ENCODE measurements around the gene NDUFAF8. TPM values are rescaled to one million over a fixed set of nuclear protein-coding genes. Genes with fewer than 3 reads are reported as not detected.

Gene NDUFAF8
- total and polyA plus RNA-seq, 10 of the 15 experiments (the other 5 are each of a cell fraction or from before 2014, with no cell fraction given) = 22.0 to 307 (median 106) TPM

DNA sequence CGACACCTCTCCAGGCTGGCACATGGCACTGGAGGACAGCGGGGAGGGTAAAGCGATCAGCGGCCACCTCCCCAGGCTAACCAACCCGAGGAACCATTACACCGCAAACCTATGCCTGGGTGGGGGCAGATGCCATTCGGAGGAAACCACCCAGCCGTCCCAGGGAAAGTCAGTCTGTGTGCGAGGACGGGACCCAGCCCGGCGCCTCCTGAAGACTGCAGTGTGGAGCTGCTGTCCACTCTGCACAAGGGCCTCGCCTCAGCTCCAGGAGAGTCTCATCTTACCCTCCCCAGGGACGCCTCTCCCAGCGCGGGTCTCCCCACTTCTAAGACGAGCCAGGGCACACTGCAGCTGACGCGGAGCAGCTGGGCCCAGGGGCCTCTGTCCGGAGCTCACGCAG, 48.0 kb downstream of the NDUFAF8 start:
- no peak overlapping the region for H3K27ac ChIP-seq (ENCODE audit: control insufficient read depth, insufficient read depth)
- in situ Hi-C loops (cut with MboI) = no loop called here
- no TSS peak for BruUV-seq (replicated peaks)
- ChIA-PET CTCF (no interaction called here), SMC1A (ENCODE audit: uncharacterized antibody, unreplicated experiment) (no interaction called here), POLR2A (no interaction called here), RAD21 (ENCODE audit: unreplicated experiment) (no interaction called here)
- H2AFZ ChIP-seq (ENCODE audit: control insufficient read depth, low read depth, low read length) = no peak overlapping the region
- no peak for DNase-seq (ENCODE audit: low read depth, low spot score)
- H4K20me1 ChIP-seq (ENCODE audit: control insufficient read depth, insufficient read depth) = no peaks in the 10 kb centered on the region
- intact Hi-C loops (cut with micrococcal nuclease; ENCODE audit: unreplicated experiment) = no loop called here
- H3K27me3 ChIP-seq (replicated peaks in 1 of 2; ENCODE audit: control insufficient read depth in 2 of 2, insufficient read depth in 2 of 2, low read length in 1 of 2) = no peaks in the 10 kb centered on the region
- H3K79me2 ChIP-seq (ENCODE audit: control insufficient read depth, insufficient read depth, low read length) = peaks cover 22% of the 10 kb centered on the region
- peaks cover 3 to 9% of the 10 kb centered on the region in 2 experiments for H3K36me3 ChIP-seq (ENCODE audit: control insufficient read depth in 2 of 2, insufficient read depth in 2 of 2, low read length in 1 of 2)
- no peak overlapping the region for H3K4me2 ChIP-seq (ENCODE audit: control insufficient read depth, insufficient read depth)
- H3K4me1 ChIP-seq (ENCODE audit: control insufficient read depth, insufficient read depth, low read length) = peaks cover 6% of the 10 kb centered on the region
- TF ChIP-seq CHD4 (IDR thresholded peaks at IDR 0.05) (no peak), ZNF217 (IDR thresholded peaks at IDR 0.05) (no peak), BCL11A (IDR thresholded peaks at IDR 0.05; ENCODE audit: low read depth, low read length) (no peak), E2F8 (IDR thresholded peaks at IDR 0.05; ENCODE audit: low read depth, partially characterized antibody) (no peak)
- H3K4me3 ChIP-seq = no peak overlapping the region
- 94% methylated on average over 21 of the region's 21 CpGs for WGBS (ENCODE audit: insufficient coverage, insufficient replicate concordance, low lambda C conversion rate, missing lambda C conversion rate)
- no peak for ATAC-seq
- no peaks in the 10 kb centered on the region for H3K9me3 ChIP-seq (replicated peaks; ENCODE audit: control insufficient read depth, insufficient read depth, low read length)
- no peak for FAIRE-seq
- H3K9ac ChIP-seq (ENCODE audit: control insufficient read depth, insufficient read depth, low read length) = no peak overlapping the region

DNA sequence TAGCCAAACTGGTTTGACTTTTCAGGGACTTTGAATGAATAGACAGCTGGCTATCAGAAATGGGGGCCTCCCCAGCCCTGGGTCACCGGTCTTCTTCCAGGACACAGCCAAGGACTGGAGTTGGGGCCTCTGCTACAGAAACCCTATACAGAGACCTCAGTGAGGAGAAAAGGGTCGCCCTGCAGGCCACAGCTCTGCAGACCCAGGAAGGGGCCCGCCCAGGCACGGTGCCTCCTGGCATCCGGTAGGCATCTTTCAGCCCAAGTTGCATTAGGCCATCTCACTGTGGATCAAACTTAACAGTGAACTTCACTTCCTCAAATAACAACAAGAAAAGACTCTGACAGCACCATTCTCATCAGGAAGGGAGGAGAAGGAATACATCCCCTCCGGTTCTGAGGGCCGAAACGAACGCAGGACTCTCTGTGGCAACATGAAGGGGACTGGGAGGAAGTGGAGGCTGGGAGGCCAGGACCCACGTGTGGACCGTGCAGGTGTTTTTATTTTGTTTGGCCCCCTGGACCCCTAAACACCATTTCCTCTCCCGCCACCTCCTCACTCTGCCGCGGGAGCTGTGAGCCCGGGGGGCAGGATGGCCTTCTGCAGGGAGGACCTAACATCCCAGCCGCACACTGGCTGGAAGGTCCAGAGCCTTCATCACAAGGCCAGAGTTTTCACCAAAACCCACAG, 48.8 kb downstream of the NDUFAF8 start:
- DNase-seq (ENCODE audit: low read depth, low spot score) (no peak), ATAC-seq (no peak), FAIRE-seq (no peak)
- Histone ChIP-seq H3K79me2 (ENCODE audit: control insufficient read depth, insufficient read depth, low read length) (peaks cover 25% of the 10 kb centered on the region), H3K4me1 (ENCODE audit: control insufficient read depth, insufficient read depth, low read length) (peaks cover 9% of the 10 kb centered on the region), H3K27me3 (replicated peaks in 1 of 2; ENCODE audit: control insufficient read depth in 2 of 2, insufficient read depth in 2 of 2, low read length in 1 of 2) (no peaks in the 10 kb centered on the region), H3K9me3 (replicated peaks; ENCODE audit: control insufficient read depth, insufficient read depth, low read length) (no peaks in the 10 kb centered on the region), H3K4me2 (ENCODE audit: control insufficient read depth, insufficient read depth) (no peak overlapping the region), H2AFZ (ENCODE audit: control insufficient read depth, low read depth, low read length) (no peak overlapping the region), H3K27ac (ENCODE audit: control insufficient read depth, insufficient read depth) (no peak overlapping the region), H3K9ac (ENCODE audit: control insufficient read depth, insufficient read depth, low read length) (no peak overlapping the region), H3K36me3 (ENCODE audit: control insufficient read depth in 2 of 2, insufficient read depth in 2 of 2, low read length in 1 of 2) (peaks cover 3 to 5% of the 10 kb centered on the region in 2 experiments), H3K4me3 (no peak overlapping the region), H4K20me1 (ENCODE audit: control insufficient read depth, insufficient read depth) (no peaks in the 10 kb centered on the region)
- ChIA-PET POLR2A (no interaction called here), SMC1A (ENCODE audit: uncharacterized antibody, unreplicated experiment) (no interaction called here), CTCF (no interaction called here), RAD21 (ENCODE audit: unreplicated experiment) (no interaction called here)
- no TSS peak for BruUV-seq (replicated peaks)
- in situ Hi-C loops (cut with MboI) (no loop called here), intact Hi-C loops (cut with micrococcal nuclease; ENCODE audit: unreplicated experiment) (no loop called here)
- 74% methylated on average over 16 of the region's 16 CpGs for WGBS (ENCODE audit: insufficient coverage, insufficient replicate concordance, low lambda C conversion rate, missing lambda C conversion rate)
- no peak for TF ChIP-seq MEF2B (IDR thresholded peaks at IDR 0.05; ENCODE audit: partially characterized antibody, poor library complexity, severe bottlenecking)
- TF ChIP-seq, protein P1, sequence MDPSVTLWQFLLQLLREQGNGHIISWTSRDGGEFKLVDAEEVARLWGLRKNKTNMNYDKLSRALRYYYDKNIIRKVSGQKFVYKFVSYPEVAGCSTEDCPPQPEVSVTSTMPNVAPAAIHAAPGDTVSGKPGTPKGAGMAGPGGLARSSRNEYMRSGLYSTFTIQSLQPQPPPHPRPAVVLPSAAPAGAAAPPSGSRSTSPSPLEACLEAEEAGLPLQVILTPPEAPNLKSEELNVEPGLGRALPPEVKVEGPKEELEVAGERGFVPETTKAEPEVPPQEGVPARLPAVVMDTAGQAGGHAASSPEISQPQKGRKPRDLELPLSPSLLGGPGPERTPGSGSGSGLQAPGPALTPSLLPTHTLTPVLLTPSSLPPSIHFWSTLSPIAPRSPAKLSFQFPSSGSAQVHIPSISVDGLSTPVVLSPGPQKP (IDR thresholded peaks at IDR 0.05; ENCODE audit: low read depth, low read length) = no peak
- no peak for TF ChIP-seq ESRRA (IDR thresholded peaks at IDR 0.05; ENCODE audit: low read length)
- TF ChIP-seq USF1 (IDR thresholded peaks at IDR 0.05; ENCODE audit: borderline replicate concordance, extremely low read length, insufficient read depth, low read depth, low read length) = no peak
- no peak for TF ChIP-seq RELA (IDR thresholded peaks at IDR 0.05; ENCODE audit: borderline replicate concordance, partially characterized antibody)
- TF ChIP-seq SP1 (IDR thresholded peaks at IDR 0.05; ENCODE audit: low read depth, low read length) = no peak
- no peak for TF ChIP-seq FOXK2 (IDR thresholded peaks at IDR 0.05)
- TF ChIP-seq ZNF622 (IDR thresholded peaks at IDR 0.05) = no peak

Data from GM12878 (cell line).